DOHH2 (cell line): ENCODE measurements around the gene BLM.

Experiments used
- H3F3A ChIP-seq: fragments of 200-600 bp; sonication (generic), shearing (Covaris generic); 2 replicates; pipeline ENCODE4 v1.6.0; 2016; ENCODE audit warnings: antibody characterized with exemption, mild to moderate bottlenecking; ENCODE audit not compliant: control insufficient read depth, insufficient read depth
- H3K27ac ChIP-seq: fragments of 200-600 bp; sonication (generic); 2 replicates; pipeline ENCODE4 v1.5.1; 2014; ENCODE audit warnings: low read depth, mild to moderate bottlenecking, low read length, moderate library complexity
- H3K27me3 ChIP-seq: fragments of 200-600 bp; sonication (generic); 2 replicates; pipeline ENCODE4 v1.6.1; 2014; ENCODE audit warnings: mild to moderate bottlenecking, low read length, mixed read lengths; ENCODE audit not compliant: control insufficient read depth
- H3K36me3 ChIP-seq: fragments of 200-600 bp; sonication (generic); 2 replicates; pipeline ENCODE4 v1.6.1; 2014; ENCODE audit warnings: mild to moderate bottlenecking, low read length, moderate library complexity, mixed read lengths; ENCODE audit not compliant: control insufficient read depth
- H3K4me1 ChIP-seq: fragments of 200-600 bp; sonication (generic); 2 replicates; pipeline ENCODE4 v1.6.1; 2014; ENCODE audit warnings: mild to moderate bottlenecking, low read length, mixed read lengths; ENCODE audit not compliant: control insufficient read depth
- H3K4me2 ChIP-seq: fragments of 200-600 bp; sonication (generic); 2 replicates; pipeline ENCODE4 v1.6.0; 2014; ENCODE audit warnings: mild to moderate bottlenecking, low read length, moderate library complexity
- H3K4me3 ChIP-seq: fragments of 200-600 bp; sonication (generic); 2 replicates; pipeline ENCODE4 v1.5.1; 2014; ENCODE audit warnings: mild to moderate bottlenecking, low read length, mixed read lengths
- H3K79me2 ChIP-seq: fragments of 200-600 bp; sonication (generic); 2 replicates; pipeline ENCODE4 v1.6.1; 2014; ENCODE audit warnings: mild to moderate bottlenecking, low read length, mixed read lengths; ENCODE audit not compliant: control insufficient read depth
- H3K9me2 ChIP-seq: fragments of 200-600 bp; sonication (generic); replicated peaks from 2 replicates; pipeline ENCODE4 v1.6.1; 2014; ENCODE audit warnings: mild to moderate bottlenecking, low read length, mixed read lengths; ENCODE audit not compliant: control insufficient read depth
- H3K9me3 ChIP-seq: fragments of 200-600 bp; sonication (generic); 2 replicates; pipeline ENCODE4 v1.6.1; 2014; ENCODE audit warnings: antibody characterized with exemption, low read length, mixed read lengths; ENCODE audit not compliant: control insufficient read depth, insufficient read depth
- H4K20me1 ChIP-seq: fragments of 200-600 bp; sonication (generic); 2 replicates; pipeline ENCODE4 v1.6.0; 2014; ENCODE audit warnings: low read depth, mild to moderate bottlenecking, antibody characterized with exemption, low read length, moderate library complexity; ENCODE audit not compliant: control insufficient read depth, insufficient read depth
- EZH2phosphoT487 ChIP-seq: fragments of 200-600 bp; sonication (generic); IDR thresholded peaks from 2 replicates; pipeline ENCODE4 v1.6.1; 2017; ENCODE audit warnings: borderline replicate concordance, mild to moderate bottlenecking, antibody characterized with exemption, low read length, moderate library complexity, mixed read lengths
- TF ChIP-seq, protein P1 (sequence below): fragments of 200-600 bp; sonication (generic); IDR thresholded peaks from one replicate; pipeline ENCODE4 v1.5.1; 2014; ENCODE audit warnings: antibody characterized with exemption, mild to moderate bottlenecking, low read depth, low read length; ENCODE audit not compliant: poor library complexity, severe bottlenecking

BLM gene

GRCh38 chr15:90810354-90810753 is 93.2 kb downstream of the BLM start:
- H3K4me3 ChIP-seq, result 0 out of 2 replicates have a peak overlapping the region, but pooled peaks have one; percentile 8
- H3F3A ChIP-seq, result peaks cover 3% of the 10 kb centered on the region; the same call in 1 of the 2 replicates
- H3K36me3 ChIP-seq, result peaks cover 95% of the 10 kb centered on the region
- no peak overlapping the region for H3K27ac ChIP-seq
- no peaks in the 10 kb centered on the region for H3K27me3 ChIP-seq
- no peaks in the 10 kb centered on the region for H3K79me2 ChIP-seq
- H3K9me2 ChIP-seq, result no peaks in the 10 kb centered on the region
- H3K4me1 ChIP-seq, result peaks cover 34% of the 10 kb centered on the region
- no peaks in the 10 kb centered on the region for H4K20me1 ChIP-seq
- H3K4me2 ChIP-seq, result peak overlapping the region; percentile 20; the same call in 1 of the 2 replicates
- H3K9me3 ChIP-seq, result no peaks in the 10 kb centered on the region
- TF ChIP-seq EZH2phosphoT487, result no peak
- TF ChIP-seq, protein P1, sequence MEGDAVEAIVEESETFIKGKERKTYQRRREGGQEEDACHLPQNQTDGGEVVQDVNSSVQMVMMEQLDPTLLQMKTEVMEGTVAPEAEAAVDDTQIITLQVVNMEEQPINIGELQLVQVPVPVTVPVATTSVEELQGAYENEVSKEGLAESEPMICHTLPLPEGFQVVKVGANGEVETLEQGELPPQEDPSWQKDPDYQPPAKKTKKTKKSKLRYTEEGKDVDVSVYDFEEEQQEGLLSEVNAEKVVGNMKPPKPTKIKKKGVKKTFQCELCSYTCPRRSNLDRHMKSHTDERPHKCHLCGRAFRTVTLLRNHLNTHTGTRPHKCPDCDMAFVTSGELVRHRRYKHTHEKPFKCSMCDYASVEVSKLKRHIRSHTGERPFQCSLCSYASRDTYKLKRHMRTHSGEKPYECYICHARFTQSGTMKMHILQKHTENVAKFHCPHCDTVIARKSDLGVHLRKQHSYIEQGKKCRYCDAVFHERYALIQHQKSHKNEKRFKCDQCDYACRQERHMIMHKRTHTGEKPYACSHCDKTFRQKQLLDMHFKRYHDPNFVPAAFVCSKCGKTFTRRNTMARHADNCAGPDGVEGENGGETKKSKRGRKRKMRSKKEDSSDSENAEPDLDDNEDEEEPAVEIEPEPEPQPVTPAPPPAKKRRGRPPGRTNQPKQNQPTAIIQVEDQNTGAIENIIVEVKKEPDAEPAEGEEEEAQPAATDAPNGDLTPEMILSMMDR, result no peak

- no peaks in the 10 kb centered on the region for H3K79me2 ChIP-seq
- peaks cover 41% of the 10 kb centered on the region for H3K4me1 ChIP-seq
- peaks cover 10% of the 10 kb centered on the region; the same call in 1 of the 2 replicates for H3F3A ChIP-seq
- TF ChIP-seq EZH2phosphoT487, result no peak
- TF ChIP-seq, protein P1, result no peak
- peaks cover 80% of the 10 kb centered on the region for H3K36me3 ChIP-seq
- no peak overlapping the region for H3K4me2 ChIP-seq
- no peaks in the 10 kb centered on the region for H3K27me3 ChIP-seq
- no peak overlapping the region for H3K4me3 ChIP-seq
- no peak overlapping the region for H3K27ac ChIP-seq
- H3K9me2 ChIP-seq, result no peaks in the 10 kb centered on the region
- H3K9me3 ChIP-seq, result no peaks in the 10 kb centered on the region
- H4K20me1 ChIP-seq, result no peaks in the 10 kb centered on the region
Observed at GRCh38 chr15:90812171-90812957, 95.2 kb downstream of the BLM start.

GRCh38 chr15:90812958-90813265 is 95.8 kb downstream of the BLM start:
- Histone ChIP-seq H3K27me3 (no peaks in the 10 kb centered on the region), H4K20me1 (no peaks in the 10 kb centered on the region), H3K4me2 (no peak overlapping the region), H3K4me1 (peaks cover 41% of the 10 kb centered on the region), H3K4me3 (no peak overlapping the region), H3F3A (peaks cover 13% of the 10 kb centered on the region; the same call in 1 of the 2 replicates), H3K9me2 (no peaks in the 10 kb centered on the region), H3K27ac (no peak overlapping the region), H3K36me3 (peaks cover 75% of the 10 kb centered on the region), H3K9me3 (no peaks in the 10 kb centered on the region), H3K79me2 (no peaks in the 10 kb centered on the region)
- no peak for TF ChIP-seq EZH2phosphoT487
- TF ChIP-seq, protein P1, result no peak
